GM12865 (cell line): ENCODE measurements around the gene PLXNB3.

ENCODE experiments used
- DNase-seq: peaks from one replicate; pipeline ENCODE4 v3.0.0; 2010; ENCODE audit warnings: low read depth
- H3K4me3 ChIP-seq: 2 replicates; pipeline ENCODE4 v1.5.1; 2011; ENCODE audit warnings: mild to moderate bottlenecking, low read depth, low read length, control low read depth
- CTCF ChIP-seq: IDR thresholded peaks from 2 replicates; pipeline ENCODE4 v1.5.1; 2011; ENCODE audit warnings: low read length, control low read depth, low read depth, inconsistent platforms; ENCODE audit not compliant: insufficient read depth; ENCODE audit errors: missing control alignments

Gene PLXNB3

GRCh38 chrX:153799326-153799725 is 35.3 kb downstream of the PLXNB3 start:
- DNase-seq: no peak
- H3K4me3 ChIP-seq: no peak overlapping the region
- TF ChIP-seq CTCF: no peak

GRCh38 chrX:153800177-153800722 is 36.2 kb downstream of the PLXNB3 start:
- H3K4me3 ChIP-seq: no peak overlapping the region
- DNase-seq: no peak
- TF ChIP-seq CTCF: no peak

- DNase-seq: no peak
- TF ChIP-seq CTCF: no peak
- H3K4me3 ChIP-seq: no peak overlapping the region
Observed at GRCh38 chrX:153800746-153801145, 36.7 kb downstream of the PLXNB3 start.

- no peak for DNase-seq
- no peak for TF ChIP-seq CTCF
- no peak overlapping the region for H3K4me3 ChIP-seq
Observed at GRCh38 chrX:153801669-153802068, 37.6 kb downstream of the PLXNB3 start.

- no peak for DNase-seq
- TF ChIP-seq CTCF: no peak
Observed at GRCh38 chrX:153802513-153803045, 38.5 kb downstream of the PLXNB3 start.

GRCh38 chrX:153803211-153804099 is 39.4 kb downstream of the PLXNB3 start:
- H3K4me3 ChIP-seq: no peak overlapping the region
- DNase-seq: no peak
- no peak for TF ChIP-seq CTCF

More at GRCh38 chrX:153802513-153803045, 38.5 kb downstream of the PLXNB3 start:
- H3K4me3 ChIP-seq: no peak overlapping the region

- DNase-seq: no peak
- no peak for TF ChIP-seq CTCF
- H3K4me3 ChIP-seq: no peak overlapping the region
Observed at GRCh38 chrX:153804100-153804595, 40.1 kb downstream of the PLXNB3 start.
